ES-I3 (cell line): ENCODE data around the gene SPTLC1.
"Not testable (repeated sequence)": the region's sequence is repeated elsewhere in the genome, so short reads cannot be mapped to it uniquely, and the experiment has no call there.

Experiments
- H3K36me3 ChIP-seq: 2 replicates; pipeline ENCODE4 v1.6.1; 2013; ENCODE audit warnings: mild to moderate bottlenecking, low read length, control low read depth, moderate library complexity; ENCODE audit not compliant: insufficient read depth
- H3K4me1 ChIP-seq: 2 replicates; pipeline ENCODE4 v1.6.1; 2013; ENCODE audit warnings: mild to moderate bottlenecking, control low read depth, low read length; ENCODE audit not compliant: insufficient read depth
- H3K9ac ChIP-seq: 2 replicates; pipeline ENCODE4 v1.6.1; 2013; ENCODE audit warnings: low read depth, mild to moderate bottlenecking, low read length, moderate library complexity
- H3K9me3 ChIP-seq: 2 replicates; pipeline ENCODE4 v1.6.1; 2013; ENCODE audit warnings: mild to moderate bottlenecking, low read length, moderate library complexity; ENCODE audit not compliant: control insufficient read depth, insufficient read depth

Gene SPTLC1

DNA sequence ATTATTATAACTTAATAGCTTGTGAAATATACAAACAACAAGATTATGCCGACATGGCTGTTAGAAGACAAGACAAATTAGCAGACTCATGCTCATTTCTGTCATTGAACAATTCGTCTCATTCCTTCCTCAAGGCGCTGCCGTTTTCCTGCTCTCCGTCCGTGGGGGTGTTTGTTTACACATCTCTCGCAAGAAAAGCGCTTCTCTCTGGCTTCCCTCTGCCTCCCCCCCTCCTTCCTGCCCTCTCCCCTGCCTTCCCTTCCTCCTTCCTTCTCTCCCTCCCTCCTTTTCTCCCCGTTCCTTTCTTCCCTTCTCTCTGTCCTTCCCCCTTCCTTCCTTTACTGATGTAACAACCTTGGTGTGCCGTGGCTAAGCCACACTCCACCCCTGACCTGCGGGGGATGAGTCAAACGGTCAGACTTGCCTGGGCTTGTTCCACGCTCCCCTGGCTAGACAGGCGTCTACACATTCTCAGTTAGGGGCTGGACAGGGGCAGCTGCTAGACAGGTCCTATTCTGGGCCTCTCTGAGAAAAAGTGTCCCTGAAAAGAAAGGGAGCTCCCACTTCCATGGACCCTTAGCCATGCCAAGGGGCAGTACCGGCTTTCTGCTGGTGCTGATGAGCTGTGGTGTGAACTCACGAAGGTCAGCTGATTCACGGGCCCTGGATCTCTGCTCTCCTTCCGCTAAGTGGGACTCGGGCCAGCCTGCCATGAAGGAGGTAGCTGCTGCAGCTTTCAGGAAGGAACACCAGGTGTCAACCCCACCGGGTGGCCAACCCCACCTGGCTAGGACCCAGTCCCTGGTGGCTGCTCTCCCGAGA is 32.0 kb upstream of the SPTLC1 start:
- peaks cover 7% of the 10 kb centered on the region; the same call in 1 of the 2 replicates for H3K4me1 ChIP-seq
- H3K9ac ChIP-seq = peak overlapping the region; percentile 32
- no peaks in the 10 kb centered on the region for H3K9me3 ChIP-seq
- H3K36me3 ChIP-seq = no peaks in the 10 kb centered on the region

GRCh38 chr9:92146610-92147009 is 31.4 kb upstream of the SPTLC1 start:
- H3K9ac ChIP-seq = peak overlapping the region; percentile 32; the same call in 1 of the 2 replicates
- H3K36me3 ChIP-seq = no peaks in the 10 kb centered on the region
- peaks cover 7% of the 10 kb centered on the region; the same call in 1 of the 2 replicates for H3K4me1 ChIP-seq
- no peaks in the 10 kb centered on the region for H3K9me3 ChIP-seq

GRCh38 chr9:92145784-92146183 is 30.6 kb upstream of the SPTLC1 start:
- H3K4me1 ChIP-seq, H3K9me3 ChIP-seq, H3K9ac ChIP-seq, H3K36me3 ChIP-seq: not testable (repeated sequence)

GRCh38 chr9:92142329-92142728 is 27.1 kb upstream of the SPTLC1 start:
- H3K36me3 ChIP-seq = no peaks in the 10 kb centered on the region
- peaks cover 7% of the 10 kb centered on the region; the same call in 1 of the 2 replicates for H3K4me1 ChIP-seq
- H3K9ac ChIP-seq = no peak overlapping the region
- H3K9me3 ChIP-seq = no peaks in the 10 kb centered on the region

DNA sequence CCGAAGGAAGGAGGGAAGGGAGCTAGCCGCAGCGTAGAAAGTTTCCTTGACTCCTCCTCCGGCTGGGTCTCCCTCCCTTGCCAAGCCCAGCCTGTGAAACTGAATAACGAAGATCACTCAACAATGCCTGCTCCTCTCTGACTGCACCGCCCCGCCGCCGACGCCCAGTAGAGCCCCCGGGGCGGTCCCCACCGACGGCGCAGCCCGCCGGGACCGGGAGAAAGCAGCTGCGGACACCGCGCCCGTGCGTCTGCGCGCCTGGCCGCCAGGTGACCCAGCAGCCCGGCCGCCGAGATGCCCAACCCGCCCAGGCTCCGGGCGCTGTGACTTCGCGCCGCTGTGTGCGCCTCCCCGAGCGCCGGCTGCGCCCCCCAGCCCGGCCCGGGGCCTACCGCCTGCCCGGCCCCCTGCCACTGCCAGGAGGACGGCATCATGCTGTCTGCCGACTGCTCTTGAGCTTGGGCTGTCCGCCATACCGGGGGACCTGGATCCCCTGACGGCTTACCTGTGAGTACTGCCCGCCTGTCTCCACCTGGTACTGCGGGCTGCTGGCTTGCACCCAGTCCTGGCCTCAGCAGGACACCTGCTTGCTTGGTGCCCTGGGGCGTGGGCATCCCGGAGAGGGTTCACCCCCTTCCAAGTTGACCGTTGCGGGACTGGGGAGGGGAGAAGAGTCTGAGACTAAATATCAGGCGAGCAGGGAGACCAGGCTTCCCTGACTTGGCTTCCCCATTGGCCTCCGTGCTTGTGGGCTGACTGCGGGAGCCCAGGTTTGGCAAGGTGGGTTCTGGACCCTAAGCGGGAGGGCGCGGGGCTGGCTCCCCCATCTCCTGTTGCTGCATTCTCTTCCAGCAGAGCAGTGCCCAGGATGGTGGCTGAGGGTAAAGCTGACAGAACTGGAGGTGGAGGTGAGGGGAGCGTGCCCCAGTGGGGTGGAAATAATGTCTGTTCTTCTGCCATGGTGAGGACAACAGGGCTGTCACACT is 26.2 kb upstream of the SPTLC1 start:
- Histone ChIP-seq H3K9me3 (no peaks in the 10 kb centered on the region), H3K9ac (peak overlapping the region; percentile 61), H3K4me1 (peaks cover 5% of the 10 kb centered on the region; the same call in 1 of the 2 replicates), H3K36me3 (no peaks in the 10 kb centered on the region)

DNA sequence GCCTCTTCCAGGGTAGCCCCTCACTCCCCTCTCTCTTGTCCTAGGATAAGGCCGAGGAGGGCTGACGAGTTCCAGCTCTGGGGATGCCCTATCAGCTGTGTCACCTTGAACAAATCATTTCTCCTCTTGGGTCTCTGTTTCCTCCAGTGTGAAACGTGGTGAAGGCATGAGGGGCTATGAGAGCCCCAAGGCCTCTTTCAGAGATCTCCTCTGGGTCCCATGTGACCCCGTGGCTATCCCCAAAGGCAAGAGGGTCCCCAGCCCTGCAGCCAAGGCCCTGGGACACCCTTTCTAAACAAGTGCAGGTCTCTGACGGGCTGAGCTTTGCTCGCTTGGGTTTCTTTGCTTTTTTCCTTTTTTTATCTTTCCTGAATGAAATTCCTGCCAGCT is 25.5 kb upstream of the SPTLC1 start:
- Histone ChIP-seq H3K9me3 (no peaks in the 10 kb centered on the region), H3K36me3 (no peaks in the 10 kb centered on the region), H3K4me1 (peaks cover 5% of the 10 kb centered on the region; the same call in 1 of the 2 replicates), H3K9ac (peak overlapping the region; percentile 61; the same call in 1 of the 2 replicates)

GRCh38 chr9:92140074-92140753 is 25.0 kb upstream of the SPTLC1 start:
- Histone ChIP-seq H3K9ac (peak overlapping the region; percentile 61; the same call in 1 of the 2 replicates), H3K4me1 (peaks cover 5% of the 10 kb centered on the region; the same call in 1 of the 2 replicates), H3K9me3 (no peaks in the 10 kb centered on the region), H3K36me3 (no peaks in the 10 kb centered on the region)

GRCh38 chr9:92138960-92139540 is 23.8 kb upstream of the SPTLC1 start:
- H3K9ac ChIP-seq, H3K4me1 ChIP-seq, H3K36me3 ChIP-seq, H3K9me3 ChIP-seq: not testable (repeated sequence)

- Histone ChIP-seq H3K9ac (no peak overlapping the region), H3K4me1 (peaks cover 5% of the 10 kb centered on the region; the same call in 1 of the 2 replicates), H3K9me3 (no peaks in the 10 kb centered on the region), H3K36me3 (no peaks in the 10 kb centered on the region)
Observed at GRCh38 chr9:92138157-92138959, 23.1 kb upstream of the SPTLC1 start.

GRCh38 chr9:92136184-92136858 is 21.1 kb upstream of the SPTLC1 start:
- Histone ChIP-seq H3K36me3 (no peaks in the 10 kb centered on the region), H3K9me3 (no peaks in the 10 kb centered on the region), H3K9ac (no peak overlapping the region), H3K4me1 (peaks cover 5% of the 10 kb centered on the region; the same call in 1 of the 2 replicates)

- Histone ChIP-seq H3K36me3 (no peaks in the 10 kb centered on the region), H3K9me3 (no peaks in the 10 kb centered on the region), H3K9ac (no peak overlapping the region), H3K4me1 (peaks cover 2% of the 10 kb centered on the region; the same call in 1 of the 2 replicates)
Observed at GRCh38 chr9:92135576-92135975, 20.4 kb upstream of the SPTLC1 start.

DNA sequence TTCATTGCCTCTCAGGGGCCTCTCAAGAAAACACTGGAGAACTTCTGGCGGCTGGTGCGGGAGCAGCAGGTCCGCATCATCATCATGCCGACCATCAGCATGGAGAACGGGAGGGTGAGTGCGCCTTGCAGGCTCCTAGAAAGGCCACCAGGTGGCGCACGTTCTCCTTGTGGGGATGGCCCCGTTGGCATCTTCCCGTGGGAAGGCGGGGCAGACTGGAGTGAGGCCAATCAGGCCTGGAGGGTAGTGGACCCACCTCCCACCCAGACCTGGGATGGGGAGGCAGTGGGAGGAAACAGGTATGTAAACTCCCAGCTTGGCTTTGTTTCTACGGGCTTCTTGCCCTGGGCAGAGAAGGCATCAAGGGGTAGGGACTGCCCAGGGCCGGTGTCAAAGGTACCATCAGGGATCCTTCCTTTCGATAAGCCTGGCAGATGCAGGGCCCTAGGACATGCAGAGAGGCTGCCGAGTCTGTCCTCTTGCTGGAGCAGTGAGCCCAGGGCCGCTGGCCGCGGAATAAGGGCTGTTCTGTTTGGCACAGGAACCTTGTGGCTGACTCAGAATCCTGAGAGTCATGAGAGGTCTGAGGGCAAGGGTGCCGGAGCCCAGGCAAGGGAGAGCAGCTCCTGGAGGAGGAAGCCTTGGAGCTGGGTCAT is 18.9 kb upstream of the SPTLC1 start:
- H3K4me1 ChIP-seq = no peaks in the 10 kb centered on the region
- H3K9me3 ChIP-seq = no peaks in the 10 kb centered on the region
- H3K9ac ChIP-seq = peak overlapping the region; percentile 42; the same call in 1 of the 2 replicates
- H3K36me3 ChIP-seq = no peaks in the 10 kb centered on the region
